GM13977 (cell line): ENCODE data around the gene ATP4A.

Experiments used
- DNase-seq: peaks from one replicate; pipeline ENCODE4 v3.0.0; 2012; ENCODE audit warnings: low spot score
- in situ Hi-C: fragments of 300-500 bp; cut with MboI; formaldehyde crosslinking; loops from one replicate; pipeline ENCODE4 v1.12.0; 2022; ENCODE audit warnings: low sequenced_read_pairs, low pct_unique_long_range_greater_than_20kb, mixed read lengths, inconsistent platforms; ENCODE audit not compliant: unreplicated experiment
- TF ChIP-seq, protein P1 (sequence below): IDR thresholded peaks from 2 replicates; pipeline ENCODE4 v1.5.1; 2012; ENCODE audit warnings: mild to moderate bottlenecking, control low read depth; ENCODE audit not compliant: insufficient read depth; ENCODE audit errors: extremely low read depth, missing control alignments

The ATP4A gene

DNA sequence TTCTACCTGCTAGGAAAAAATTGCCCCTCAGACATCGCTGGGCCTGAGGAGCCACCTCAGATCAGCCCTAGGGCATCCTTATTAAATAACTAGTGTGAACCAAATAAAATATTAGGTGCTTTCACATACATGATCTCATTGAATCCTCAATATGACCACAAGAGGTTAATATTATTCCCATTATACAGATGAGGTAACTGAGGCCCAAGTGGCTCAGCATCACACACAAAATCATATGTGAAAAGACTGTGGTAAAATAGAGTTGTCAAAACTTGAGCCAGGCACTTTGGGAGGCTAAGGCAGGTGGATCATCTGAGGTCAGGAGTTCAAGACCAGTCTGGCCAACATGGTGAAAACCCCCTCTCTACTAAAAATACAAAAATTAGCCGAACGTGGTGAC, 47.1 kb downstream of the ATP4A start:
- in situ Hi-C loops, result no loop called here
- TF ChIP-seq, protein P1, sequence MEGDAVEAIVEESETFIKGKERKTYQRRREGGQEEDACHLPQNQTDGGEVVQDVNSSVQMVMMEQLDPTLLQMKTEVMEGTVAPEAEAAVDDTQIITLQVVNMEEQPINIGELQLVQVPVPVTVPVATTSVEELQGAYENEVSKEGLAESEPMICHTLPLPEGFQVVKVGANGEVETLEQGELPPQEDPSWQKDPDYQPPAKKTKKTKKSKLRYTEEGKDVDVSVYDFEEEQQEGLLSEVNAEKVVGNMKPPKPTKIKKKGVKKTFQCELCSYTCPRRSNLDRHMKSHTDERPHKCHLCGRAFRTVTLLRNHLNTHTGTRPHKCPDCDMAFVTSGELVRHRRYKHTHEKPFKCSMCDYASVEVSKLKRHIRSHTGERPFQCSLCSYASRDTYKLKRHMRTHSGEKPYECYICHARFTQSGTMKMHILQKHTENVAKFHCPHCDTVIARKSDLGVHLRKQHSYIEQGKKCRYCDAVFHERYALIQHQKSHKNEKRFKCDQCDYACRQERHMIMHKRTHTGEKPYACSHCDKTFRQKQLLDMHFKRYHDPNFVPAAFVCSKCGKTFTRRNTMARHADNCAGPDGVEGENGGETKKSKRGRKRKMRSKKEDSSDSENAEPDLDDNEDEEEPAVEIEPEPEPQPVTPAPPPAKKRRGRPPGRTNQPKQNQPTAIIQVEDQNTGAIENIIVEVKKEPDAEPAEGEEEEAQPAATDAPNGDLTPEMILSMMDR, result no peak
- DNase-seq, result no peak

DNA sequence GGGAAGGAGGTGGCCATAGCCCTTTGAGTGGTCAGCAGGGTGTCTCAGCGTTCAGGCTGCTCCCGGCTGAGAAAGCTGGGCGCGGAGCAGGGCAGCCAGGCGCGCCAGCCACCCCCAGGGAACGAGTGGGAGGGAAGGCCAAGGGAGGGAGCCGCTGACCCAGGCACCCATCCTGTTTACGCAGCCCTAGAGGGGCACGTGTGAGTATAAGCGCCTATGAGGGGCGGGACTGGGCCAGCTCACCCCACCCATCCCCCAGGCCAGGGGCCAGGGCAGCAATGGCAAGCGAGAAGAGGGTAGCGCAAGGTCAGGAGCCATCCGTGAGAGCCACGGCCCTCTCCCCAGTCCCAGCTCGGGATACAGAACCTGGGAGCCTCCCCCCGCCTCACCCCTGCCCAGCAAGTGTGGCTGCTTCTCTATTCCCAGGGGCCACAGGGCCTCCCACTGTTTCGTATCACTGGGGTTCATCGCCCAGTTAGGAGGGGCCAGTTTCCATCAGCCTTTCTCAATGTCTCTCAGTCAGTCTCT, 49.1 kb downstream of the ATP4A start:
- TF ChIP-seq, protein P1, result no peak
- DNase-seq, result no peak
- in situ Hi-C loops, result no loop called here

DNA sequence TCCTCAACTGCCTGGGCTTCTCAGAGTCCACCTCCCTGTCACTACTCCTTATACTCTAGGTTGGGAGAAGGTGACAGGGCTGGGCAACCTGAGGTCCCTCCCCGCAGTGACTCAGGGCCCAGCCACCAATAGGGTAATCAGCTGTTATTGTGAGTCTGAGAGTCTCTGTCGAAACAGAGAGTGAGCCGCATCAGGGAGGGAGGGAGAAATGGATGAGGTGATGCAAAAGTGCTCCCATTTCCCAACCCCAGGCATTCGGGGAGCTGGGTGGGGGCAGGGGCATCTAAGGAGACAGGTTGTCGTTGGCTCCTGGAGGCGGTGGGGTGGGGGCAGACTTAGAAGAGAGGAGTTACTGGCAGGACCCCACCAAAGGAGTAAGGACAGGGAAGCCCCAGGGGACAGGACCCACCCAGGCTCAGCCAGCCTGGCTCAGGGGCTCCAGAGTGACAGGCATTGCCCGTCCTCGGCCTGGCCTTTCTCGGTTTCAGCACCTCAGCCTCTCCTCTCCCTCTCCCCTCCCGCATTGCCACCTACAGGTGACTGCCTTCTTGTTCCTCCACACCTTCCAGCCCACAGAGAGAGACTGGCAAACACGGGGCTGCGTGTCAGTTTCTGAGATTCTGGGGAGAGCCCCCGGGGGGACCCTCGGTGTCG, 49.7 kb downstream of the ATP4A start, which contains the start of gene DMKN:
TSS of gene DMKN (minus strand) at position 22 of the 654 bp plus-strand sequence. CDS start 174 bp downstream, outside the sequence.
- TF ChIP-seq, protein P1, result no peak
- in situ Hi-C loops, result no loop called here
- DNase-seq, result no peak

DNA sequence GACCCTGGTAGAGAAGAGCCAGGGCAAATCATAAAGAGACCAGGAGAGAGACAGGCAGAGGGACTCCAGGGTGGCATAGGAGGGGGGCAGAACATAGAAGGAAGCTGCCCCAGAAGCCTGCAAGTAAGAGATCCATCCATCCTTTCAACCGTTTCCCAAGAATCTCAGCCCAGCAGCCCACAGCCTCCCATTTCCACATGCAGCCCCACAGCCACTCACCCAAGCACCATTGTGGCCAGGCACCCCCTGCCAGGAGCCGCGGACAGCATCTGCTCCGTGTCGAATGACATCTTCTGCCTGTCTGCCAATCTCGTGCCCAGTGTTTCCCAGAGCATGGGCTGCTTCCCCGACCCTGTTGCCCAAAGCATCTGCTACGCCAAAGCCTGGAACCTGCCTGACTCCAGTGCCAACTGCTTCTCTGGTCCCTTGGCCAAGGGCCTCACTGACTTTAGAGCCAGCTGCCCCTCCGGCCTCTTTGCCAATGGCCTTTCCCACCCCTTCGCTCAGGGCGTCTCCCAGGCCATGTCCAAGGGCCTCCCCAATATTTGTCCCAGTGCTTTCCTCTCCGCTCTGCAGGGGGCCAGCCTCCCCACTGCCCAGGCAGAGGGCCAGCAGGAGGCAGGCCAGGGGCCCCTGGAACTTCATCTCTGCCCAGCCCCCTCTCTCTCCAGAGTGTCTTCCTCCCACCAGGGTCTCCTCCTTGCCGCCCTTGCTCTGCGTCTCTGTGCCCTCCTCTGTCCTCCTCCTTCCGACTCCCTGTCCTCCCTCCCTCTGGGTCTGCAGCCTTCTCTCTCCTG, 50.4 kb downstream of the ATP4A start:
- TF ChIP-seq, protein P1, result no peak
- in situ Hi-C loops, result no loop called here
- no peak for DNase-seq

DNA sequence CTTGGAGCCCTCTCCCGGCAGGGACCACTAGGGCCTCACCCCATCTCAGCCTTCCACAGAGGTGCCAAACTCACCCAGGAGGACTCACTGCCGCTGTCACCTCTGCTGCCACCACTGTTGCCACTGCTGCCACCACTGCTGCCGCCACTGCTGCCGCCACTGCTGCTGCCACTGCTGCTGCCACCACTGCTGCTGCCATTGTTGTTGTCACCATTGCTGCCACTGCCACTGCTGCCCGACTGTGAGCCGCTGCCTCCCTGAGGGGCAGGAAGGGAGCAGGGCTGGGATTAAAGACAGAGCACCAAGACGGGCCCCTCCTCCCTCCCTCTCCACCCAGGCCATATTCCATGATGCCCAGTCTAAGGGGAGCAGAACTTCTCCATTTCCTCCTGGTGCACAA, 52.1 kb downstream of the ATP4A start:
- TF ChIP-seq, protein P1, result no peak
- in situ Hi-C loops, result no loop called here
- DNase-seq, result no peak

DNA sequence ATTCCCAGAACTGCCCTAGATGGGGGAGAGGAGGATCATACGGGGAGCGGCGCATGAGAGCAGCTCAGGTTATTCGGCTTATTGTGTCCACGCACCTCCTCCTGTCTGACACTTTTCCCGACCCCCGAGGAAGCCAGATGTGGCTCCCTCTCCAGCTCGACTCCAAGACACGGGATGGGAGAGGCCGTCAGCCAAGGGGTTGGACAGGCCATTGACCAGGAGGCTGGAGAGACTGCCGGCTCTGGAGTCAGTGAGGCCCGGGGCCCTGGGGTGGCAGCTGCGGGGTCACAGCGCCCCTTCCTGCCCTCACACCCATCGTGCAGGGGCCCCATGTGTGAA, 52.9 kb downstream of the ATP4A start:
- no peak for DNase-seq
- in situ Hi-C loops, result no loop called here

More for the DNA sequence above, 52.9 kb downstream of the ATP4A start:
- TF ChIP-seq, protein P1, result no peak
